Measurements from ENCODE around the gene FHIT.

GRCh38 chr3:60698117-60698516 lies 553.1 kb downstream of the FHIT start:
- TF ChIP-seq SMC3 (IDR thresholded peaks at IDR 0.05; ENCODE audit: low read depth, low read length) (no peak), CTCF (IDR thresholded peaks at IDR 0.05) (no peak), MXI1 (IDR thresholded peaks at IDR 0.05; ENCODE audit: low read depth, low read length) (no peak), NFIC (IDR thresholded peaks at IDR 0.05; ENCODE audit: borderline replicate concordance) (no peak), TAF1 (IDR thresholded peaks at IDR 0.05; ENCODE audit: borderline replicate concordance, low read depth, low read length) (no peak), RFX5 (IDR thresholded peaks at IDR 0.05; ENCODE audit: low read length) (no peak), RAD21 (IDR thresholded peaks at IDR 0.05; ENCODE audit: low read length) (no peak), JUND (IDR thresholded peaks at IDR 0.05) (no peak), POLR2AphosphoS5 (IDR thresholded peaks at IDR 0.05; ENCODE audit: low read depth, low read length) (no peak), EP300 (IDR thresholded peaks at IDR 0.05; ENCODE audit: borderline replicate concordance in 1 of 2, low read depth in 1 of 2, low read length in 1 of 2) (no peak)
- TF ChIP-seq, protein P1, sequence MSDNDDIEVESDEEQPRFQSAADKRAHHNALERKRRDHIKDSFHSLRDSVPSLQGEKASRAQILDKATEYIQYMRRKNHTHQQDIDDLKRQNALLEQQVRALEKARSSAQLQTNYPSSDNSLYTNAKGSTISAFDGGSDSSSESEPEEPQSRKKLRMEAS (IDR thresholded peaks at IDR 0.05; ENCODE audit: low read depth) = no peak
- TF ChIP-seq, protein P2, sequence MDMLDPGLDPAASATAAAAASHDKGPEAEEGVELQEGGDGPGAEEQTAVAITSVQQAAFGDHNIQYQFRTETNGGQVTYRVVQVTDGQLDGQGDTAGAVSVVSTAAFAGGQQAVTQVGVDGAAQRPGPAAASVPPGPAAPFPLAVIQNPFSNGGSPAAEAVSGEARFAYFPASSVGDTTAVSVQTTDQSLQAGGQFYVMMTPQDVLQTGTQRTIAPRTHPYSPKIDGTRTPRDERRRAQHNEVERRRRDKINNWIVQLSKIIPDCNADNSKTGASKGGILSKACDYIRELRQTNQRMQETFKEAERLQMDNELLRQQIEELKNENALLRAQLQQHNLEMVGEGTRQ (IDR thresholded peaks at IDR 0.05; ENCODE audit: borderline replicate concordance, low read depth, low read length) = no peak
- TF ChIP-seq, protein P3, sequence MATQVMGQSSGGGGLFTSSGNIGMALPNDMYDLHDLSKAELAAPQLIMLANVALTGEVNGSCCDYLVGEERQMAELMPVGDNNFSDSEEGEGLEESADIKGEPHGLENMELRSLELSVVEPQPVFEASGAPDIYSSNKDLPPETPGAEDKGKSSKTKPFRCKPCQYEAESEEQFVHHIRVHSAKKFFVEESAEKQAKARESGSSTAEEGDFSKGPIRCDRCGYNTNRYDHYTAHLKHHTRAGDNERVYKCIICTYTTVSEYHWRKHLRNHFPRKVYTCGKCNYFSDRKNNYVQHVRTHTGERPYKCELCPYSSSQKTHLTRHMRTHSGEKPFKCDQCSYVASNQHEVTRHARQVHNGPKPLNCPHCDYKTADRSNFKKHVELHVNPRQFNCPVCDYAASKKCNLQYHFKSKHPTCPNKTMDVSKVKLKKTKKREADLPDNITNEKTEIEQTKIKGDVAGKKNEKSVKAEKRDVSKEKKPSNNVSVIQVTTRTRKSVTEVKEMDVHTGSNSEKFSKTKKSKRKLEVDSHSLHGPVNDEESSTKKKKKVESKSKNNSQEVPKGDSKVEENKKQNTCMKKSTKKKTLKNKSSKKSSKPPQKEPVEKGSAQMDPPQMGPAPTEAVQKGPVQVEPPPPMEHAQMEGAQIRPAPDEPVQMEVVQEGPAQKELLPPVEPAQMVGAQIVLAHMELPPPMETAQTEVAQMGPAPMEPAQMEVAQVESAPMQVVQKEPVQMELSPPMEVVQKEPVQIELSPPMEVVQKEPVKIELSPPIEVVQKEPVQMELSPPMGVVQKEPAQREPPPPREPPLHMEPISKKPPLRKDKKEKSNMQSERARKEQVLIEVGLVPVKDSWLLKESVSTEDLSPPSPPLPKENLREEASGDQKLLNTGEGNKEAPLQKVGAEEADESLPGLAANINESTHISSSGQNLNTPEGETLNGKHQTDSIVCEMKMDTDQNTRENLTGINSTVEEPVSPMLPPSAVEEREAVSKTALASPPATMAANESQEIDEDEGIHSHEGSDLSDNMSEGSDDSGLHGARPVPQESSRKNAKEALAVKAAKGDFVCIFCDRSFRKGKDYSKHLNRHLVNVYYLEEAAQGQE (IDR thresholded peaks at IDR 0.05; ENCODE audit: low read depth, low read length) = no peak
